Common myeloid progenitor, CD34-positive (primary cell): ENCODE measurements around the gene CCR3.
A peak's percentile ranks its signal among the peaks of the same experiment; 100 is the strongest.

Source experiments
- CTCF ChIA-PET: fragments of 350-600 bp; sonication (Branson Sonifier 250); formaldehyde crosslinking; loops from one replicate; lab custom pipeline; 2021; ENCODE audit warnings: antibody characterized with exemption; lab: Charles Lee
- POLR2A ChIA-PET: fragments of 350-600 bp; sonication (Branson Sonifier 250); formaldehyde crosslinking; loops from one replicate; lab custom pipeline; 2021; ENCODE audit warnings: antibody characterized with exemption; lab: Charles Lee
- DNase-seq, 3 donors: peaks; one replicate each; pipeline versions ENCODE4 v3.0.0 to v3.0.0-alpha.2; 2013
- H3K27ac ChIP-seq, 2 experiments: 1 replicate in 1 of 2; 2 replicates in 1 of 2; pipeline ENCODE4 v1.7.0; 2013; ENCODE audit warnings: inconsistent platforms in 2 of 2, low read length in 2 of 2, mild to moderate bottlenecking in 2 of 2, low read depth in 1 of 2, moderate library complexity in 1 of 2; ENCODE audit not compliant: severe bottlenecking in 2 of 2, insufficient read depth in 1 of 2, poor library complexity in 1 of 2
- H3K27me3 ChIP-seq, 5 experiments: replicated peaks in 2 of 5; 1 replicate in 3 of 5; 2 replicates in 2 of 5; pipeline versions ENCODE4 v1.6.1 to v1.7.0; 2013; ENCODE audit warnings: low read length in 4 of 5, mild to moderate bottlenecking in 2 of 5, moderate library complexity in 2 of 5, inconsistent platforms in 1 of 5; ENCODE audit not compliant: insufficient read depth in 5 of 5, control insufficient read depth in 4 of 5
- H3K36me3 ChIP-seq, 4 experiments: 1 replicate in 2 of 4; 2 replicates in 2 of 4; pipeline versions ENCODE4 v1.6.1 to v1.7.0; 2013; ENCODE audit warnings: low read length in 3 of 4, control low read depth in 1 of 4, mild to moderate bottlenecking in 1 of 4; ENCODE audit not compliant: control insufficient read depth in 4 of 4, insufficient read depth in 4 of 4
- H3K4me1 ChIP-seq, 4 experiments: 1 replicate in 3 of 4; 2 replicates in 1 of 4; pipeline versions ENCODE4 v1.6.1 to v1.7.1; 2013; ENCODE audit warnings: low read length in 3 of 4, mild to moderate bottlenecking in 3 of 4, control low read depth in 1 of 4, inconsistent platforms in 1 of 4, moderate library complexity in 1 of 4; ENCODE audit not compliant: control insufficient read depth in 4 of 4, insufficient read depth in 4 of 4; ENCODE audit errors: control extremely low read depth in 1 of 4
- H3K4me3 ChIP-seq, 7 experiments: 1 replicate in 4 of 7; 2 replicates in 3 of 7; pipeline versions ENCODE4 v1.5.1 to v1.7.0; 2013; ENCODE audit warnings: mild to moderate bottlenecking in 7 of 7, low read length in 6 of 7, moderate library complexity in 6 of 7, inconsistent platforms in 2 of 7, low read depth in 2 of 7, control low read depth in 1 of 7; ENCODE audit not compliant: insufficient read depth in 4 of 7, control insufficient read depth in 1 of 7; ENCODE audit errors: extremely low read depth in 1 of 7
- H3K9me3 ChIP-seq, 5 experiments: 1 replicate in 4 of 5; 2 replicates in 1 of 5; pipeline versions ENCODE4 v1.6.1 to v1.7.1; 2013; ENCODE audit warnings: low read length in 4 of 5, mild to moderate bottlenecking in 2 of 5, inconsistent platforms in 1 of 5, low read depth in 1 of 5, moderate library complexity in 1 of 5; ENCODE audit not compliant: control insufficient read depth in 4 of 5, insufficient read depth in 2 of 5; ENCODE audit errors: control extremely low read depth in 1 of 5
- WGBS: methylation state at CpG from one replicate; pipeline ENCODE4 v1.1.5; 2013; ENCODE audit not compliant: insufficient coverage; 5-methylcytosine and 5-hydroxymethylcytosine counted together

The CCR3 gene

GRCh38 chr3:46293035-46293724 is 50.9 kb downstream of the CCR3 start:
- no peaks in the 10 kb centered on the region for H3K9me3 ChIP-seq
- H3K36me3 ChIP-seq, result no peaks in the 10 kb centered on the region
- DNase-seq, result no peak
- CTCF ChIA-PET, result interaction anchor here (0.6 to 4.0 kb wide), 4 partner anchors 61 to 206 kb away, joined by 3 to 37 read pairs (median 4); partner anchors contain the start of genes CCR2 and CCR5
- POLR2A ChIA-PET, result no interaction called here
- H3K27me3 ChIP-seq, result no peaks in the 10 kb centered on the region
- peaks cover 0 to 20% (median 11%) of the 10 kb centered on the region in 4 experiments for H3K4me1 ChIP-seq
- no peak overlapping the region for H3K4me3 ChIP-seq
- 87% methylated on average over 2 of the region's 2 CpGs for WGBS
- no peak overlapping the region for H3K27ac ChIP-seq

GRCh38 chr3:46293991-46294833 is 52.0 kb downstream of the CCR3 start:
- peaks cover 0 to 31% (median 19%) of the 10 kb centered on the region in 4 experiments for H3K4me1 ChIP-seq

GRCh38 chr3:46296826-46297225 is 54.6 kb downstream of the CCR3 start:
- Histone ChIP-seq H3K4me3 (no peak overlapping the region), H3K9me3 (no peaks in the 10 kb centered on the region), H3K27ac (no peak overlapping the region), H3K4me1 (peaks cover 14 to 51% (median 42%) of the 10 kb centered on the region in 4 experiments), H3K27me3 (no peaks in the 10 kb centered on the region), H3K36me3 (no peaks in the 10 kb centered on the region)
- WGBS, result 100% methylated on average over 1 of the region's 1 CpG
- POLR2A ChIA-PET, result no interaction called here
- CTCF ChIA-PET, result interaction anchor here (1.0 kb wide), 1 partner anchor 58 kb away, joined by 3 read pairs; no protein-coding TSS in a partner anchor
- no peak for DNase-seq

More at GRCh38 chr3:46293991-46294833, 52.0 kb downstream of the CCR3 start:
- 100% methylated on average over 2 of the region's 4 CpGs for WGBS
- Histone ChIP-seq H3K27me3 (no peaks in the 10 kb centered on the region), H3K36me3 (no peaks in the 10 kb centered on the region), H3K27ac (no peak overlapping the region), H3K9me3 (no peaks in the 10 kb centered on the region), H3K4me3 (no peak overlapping the region)
- ChIA-PET POLR2A (no interaction called here), CTCF (interaction anchor here (0.6 to 4.0 kb wide), 7 partner anchors 18 to 207 kb away, joined by 3 to 37 read pairs (median 3); partner anchors contain the start of genes CCR2 and CCR5)
- no peak for DNase-seq

- Histone ChIP-seq H3K4me3 (no peak overlapping the region), H3K4me1 (peaks cover 14 to 56% (median 42%) of the 10 kb centered on the region in 4 experiments), H3K9me3 (no peaks in the 10 kb centered on the region), H3K36me3 (no peaks in the 10 kb centered on the region), H3K27me3 (no peaks in the 10 kb centered on the region), H3K27ac (no peak overlapping the region)
- ChIA-PET CTCF (interaction anchor here (0.7 to 1.2 kb wide), 3 partner anchors 36 to 74 kb away, joined by 3 to 6 read pairs (median 3); no protein-coding TSS in a partner anchor), POLR2A (no interaction called here)
- 39% methylated on average over 4 of the region's 9 CpGs for WGBS
- peak in 1 of 3 donors; percentile 35 for DNase-seq
Measured at GRCh38 chr3:46297658-46298423, 55.6 kb downstream of the CCR3 start.

GRCh38 chr3:46298871-46299607 is 56.8 kb downstream of the CCR3 start:
- CTCF ChIA-PET, result interaction anchor here (1.0 to 1.2 kb wide), 6 partner anchors 12 to 73 kb away, joined by 3 to 6 read pairs (median 3); partner anchors contain the start of gene CCR5
- no peak for DNase-seq
- H3K4me3 ChIP-seq, result no peak overlapping the region
- no peak overlapping the region for H3K27ac ChIP-seq
- H3K4me1 ChIP-seq, result peaks cover 14 to 63% (median 42%) of the 10 kb centered on the region in 4 experiments
- 71% methylated on average over 6 of the region's 9 CpGs for WGBS
- no peaks in the 10 kb centered on the region for H3K27me3 ChIP-seq
- POLR2A ChIA-PET, result interaction anchor here (0.6 kb wide), 1 partner anchor 11 kb away, joined by 3 read pairs; no protein-coding TSS in a partner anchor
- no peaks in the 10 kb centered on the region for H3K36me3 ChIP-seq
- no peaks in the 10 kb centered on the region for H3K9me3 ChIP-seq
